ENCODE results near the gene CPNE7.

Gene CPNE7

DNA sequence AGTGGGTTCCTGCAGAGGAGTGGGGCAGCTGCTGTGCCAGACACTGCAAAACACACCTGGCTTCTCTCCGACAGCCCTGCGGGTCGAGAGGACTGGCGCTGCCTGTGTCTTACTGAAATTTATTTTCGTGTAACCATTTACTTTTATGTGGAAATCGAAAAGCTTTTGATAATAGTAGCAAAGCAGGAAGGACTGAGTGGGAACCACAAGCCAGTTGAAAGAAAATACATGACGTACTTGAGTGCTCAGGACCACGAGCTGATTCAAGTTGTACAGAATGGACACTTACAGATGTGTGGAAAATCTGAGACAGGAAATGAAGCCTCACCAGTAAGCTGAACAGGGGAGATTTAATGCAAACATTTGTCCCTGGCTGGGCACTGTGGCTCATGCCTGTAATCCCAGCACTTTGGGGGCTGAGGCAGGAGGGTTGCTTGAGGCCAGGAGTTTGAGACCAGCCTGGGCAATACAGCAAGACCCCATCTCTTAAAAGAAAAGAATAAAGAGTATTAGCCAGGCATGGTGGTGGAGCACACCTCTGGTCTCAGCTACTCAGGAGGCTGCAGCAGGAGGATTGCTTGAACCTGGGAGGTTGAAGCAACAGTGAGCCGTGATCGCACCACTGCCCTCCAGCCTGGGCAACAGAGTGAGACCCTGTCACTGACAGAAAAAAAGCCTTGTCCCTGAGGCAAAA, 26.4 kb upstream of the CPNE7 start:
- no peak for DNase-seq (ENCODE audit: low read depth, low spot score)

DNA sequence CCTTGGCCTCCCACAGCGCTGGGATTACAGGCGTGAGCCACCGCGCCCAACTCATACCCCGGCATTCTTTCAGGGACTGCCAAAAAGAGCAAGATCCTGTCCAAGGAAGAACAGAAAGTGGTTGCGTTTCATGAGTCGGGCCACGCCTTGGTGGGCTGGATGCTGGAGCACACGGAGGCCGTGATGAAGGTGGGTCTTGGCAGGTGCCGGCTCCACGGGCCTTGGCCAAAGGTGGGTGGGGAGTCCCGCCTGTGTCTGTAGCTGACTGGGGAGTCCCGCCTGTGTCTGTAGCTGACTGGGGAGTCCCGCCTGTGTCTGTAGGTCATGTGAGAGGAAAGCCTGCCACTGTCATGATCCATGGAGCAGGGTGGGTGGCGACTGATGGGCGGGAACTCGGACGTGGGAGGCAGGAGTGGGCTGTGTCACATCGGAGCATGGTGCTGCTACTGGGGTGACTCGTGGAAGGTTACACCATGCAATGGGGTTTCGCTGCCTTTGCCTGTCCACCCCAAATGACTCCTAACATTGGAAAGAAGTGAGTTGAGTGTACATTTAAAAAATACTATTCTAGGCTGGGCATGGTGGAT, 25.0 kb upstream of the CPNE7 start:
- DNase-seq (ENCODE audit: low read depth, low spot score) = no peak

DNA sequence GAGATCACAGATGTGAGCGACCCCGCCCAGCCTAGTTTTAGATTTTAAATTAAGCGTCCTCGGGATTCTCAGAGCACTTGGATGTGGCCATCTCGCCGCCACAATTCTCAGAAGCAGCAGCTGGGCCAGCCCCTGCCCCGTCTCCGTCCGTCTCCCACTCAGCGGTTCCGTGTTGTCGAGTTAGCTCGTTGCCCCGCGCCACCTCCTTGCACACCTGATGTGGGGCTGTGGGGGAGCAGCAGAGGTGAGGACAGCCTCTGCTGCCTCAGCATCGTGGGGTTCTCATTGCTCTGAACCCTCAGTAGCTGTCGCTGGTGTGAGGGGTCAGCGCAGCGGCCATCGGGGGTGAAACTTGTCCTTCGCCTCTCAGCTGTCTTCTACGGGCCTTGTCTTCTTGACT, 23.2 kb upstream of the CPNE7 start:
- DNase-seq (ENCODE audit: low read depth, low spot score) = no peak

DNA sequence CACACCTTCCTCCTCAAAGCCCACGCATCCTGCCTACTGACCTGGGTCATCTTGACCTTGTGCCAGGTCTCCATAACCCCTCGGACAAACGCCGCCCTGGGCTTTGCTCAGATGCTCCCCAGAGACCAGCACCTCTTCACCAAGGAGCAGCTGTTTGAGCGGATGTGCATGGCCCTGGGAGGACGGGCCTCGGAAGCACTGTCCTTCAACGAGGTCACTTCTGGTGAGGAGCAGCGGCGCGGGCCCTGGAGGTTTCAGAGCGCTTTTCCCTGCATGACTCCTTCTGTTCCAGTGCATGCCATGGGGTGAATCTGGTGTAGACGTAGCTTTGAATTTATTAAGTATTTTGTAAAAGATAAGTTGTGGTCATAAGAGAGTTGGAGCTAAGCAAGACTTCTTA, 22.6 kb upstream of the CPNE7 start:
- DNase-seq (ENCODE audit: low read depth, low spot score) = no peak

DNA sequence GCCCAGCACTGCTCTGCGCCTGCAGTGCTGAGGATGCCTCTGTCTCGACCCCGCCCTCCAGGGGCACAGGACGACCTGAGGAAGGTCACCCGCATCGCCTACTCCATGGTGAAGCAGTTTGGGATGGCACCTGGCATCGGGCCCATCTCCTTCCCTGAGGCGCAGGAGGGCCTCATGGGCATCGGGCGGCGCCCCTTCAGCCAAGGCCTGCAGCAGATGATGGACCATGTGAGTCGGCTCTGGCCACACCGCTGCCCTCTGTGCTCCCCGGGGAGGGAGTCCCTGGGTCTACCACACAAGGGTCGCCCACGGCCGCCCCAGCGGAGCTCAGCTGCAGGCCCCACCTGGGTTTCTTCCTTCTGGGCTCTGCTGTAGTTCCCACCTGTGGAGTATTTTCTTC, 21.8 kb upstream of the CPNE7 start:
- no peak for DNase-seq (ENCODE audit: low read depth, low spot score)

DNA sequence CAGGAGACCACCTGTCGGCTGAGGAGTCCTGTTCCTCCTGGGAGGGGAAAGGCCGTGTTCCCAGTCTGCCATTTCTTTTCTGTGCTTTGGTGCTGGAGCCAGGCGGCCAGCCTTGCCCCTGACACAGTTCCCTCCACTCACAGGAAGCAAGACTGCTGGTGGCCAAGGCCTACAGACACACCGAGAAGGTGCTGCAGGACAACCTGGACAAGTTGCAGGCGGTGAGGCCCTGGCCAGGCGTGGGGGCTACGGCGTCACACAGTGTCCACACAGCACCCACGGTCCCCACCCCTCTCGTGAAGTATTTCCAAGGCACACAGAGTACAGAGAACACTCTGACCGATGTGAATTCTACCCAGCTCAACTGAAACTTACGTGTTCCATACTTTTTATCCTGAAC, 21.2 kb upstream of the CPNE7 start:
- DNase-seq (ENCODE audit: low read depth, low spot score) = no peak

DNA sequence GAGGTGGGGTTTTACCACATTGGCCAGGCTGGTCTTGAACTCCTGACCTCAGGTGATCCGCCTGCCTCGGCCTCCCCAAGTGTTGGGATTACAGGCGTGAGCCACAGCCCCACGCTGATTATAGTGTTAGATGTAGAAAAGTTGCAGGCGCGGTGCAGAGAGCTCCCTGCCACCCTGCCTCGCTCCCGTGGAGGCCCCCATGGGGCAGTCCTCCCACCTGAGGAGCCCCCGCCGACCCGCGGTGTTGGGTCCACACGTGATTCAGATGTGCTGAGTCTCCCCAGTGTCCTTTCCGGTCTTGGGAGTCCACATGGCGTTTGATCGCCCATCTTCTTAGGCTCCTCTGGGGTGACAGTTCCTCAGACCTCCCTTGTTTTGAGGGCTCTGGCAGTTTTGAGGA, 20.3 kb upstream of the CPNE7 start:
- no peak for DNase-seq (ENCODE audit: low read depth, low spot score)

DNA sequence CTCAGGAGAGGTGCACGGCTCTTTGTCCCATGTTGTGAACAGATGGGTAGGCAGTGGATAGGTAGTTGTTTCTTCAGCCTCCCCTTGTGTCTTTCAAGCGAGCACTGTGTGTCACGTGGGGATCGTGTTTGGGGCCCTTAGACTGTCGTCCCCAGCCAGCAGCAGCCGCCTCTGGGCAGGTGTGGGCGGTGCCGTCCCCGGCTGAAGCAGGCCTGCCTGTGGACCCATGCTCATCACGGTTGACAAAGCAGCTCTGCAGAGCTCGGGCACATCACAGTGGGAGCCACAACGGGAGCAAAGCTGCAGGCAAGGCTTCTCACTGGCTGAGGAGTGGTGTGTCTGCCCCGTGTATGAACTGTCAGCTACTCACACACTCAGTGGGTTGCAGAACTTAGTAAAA, 19.8 kb upstream of the CPNE7 start:
- no peak for DNase-seq (ENCODE audit: low read depth, low spot score)

DNA sequence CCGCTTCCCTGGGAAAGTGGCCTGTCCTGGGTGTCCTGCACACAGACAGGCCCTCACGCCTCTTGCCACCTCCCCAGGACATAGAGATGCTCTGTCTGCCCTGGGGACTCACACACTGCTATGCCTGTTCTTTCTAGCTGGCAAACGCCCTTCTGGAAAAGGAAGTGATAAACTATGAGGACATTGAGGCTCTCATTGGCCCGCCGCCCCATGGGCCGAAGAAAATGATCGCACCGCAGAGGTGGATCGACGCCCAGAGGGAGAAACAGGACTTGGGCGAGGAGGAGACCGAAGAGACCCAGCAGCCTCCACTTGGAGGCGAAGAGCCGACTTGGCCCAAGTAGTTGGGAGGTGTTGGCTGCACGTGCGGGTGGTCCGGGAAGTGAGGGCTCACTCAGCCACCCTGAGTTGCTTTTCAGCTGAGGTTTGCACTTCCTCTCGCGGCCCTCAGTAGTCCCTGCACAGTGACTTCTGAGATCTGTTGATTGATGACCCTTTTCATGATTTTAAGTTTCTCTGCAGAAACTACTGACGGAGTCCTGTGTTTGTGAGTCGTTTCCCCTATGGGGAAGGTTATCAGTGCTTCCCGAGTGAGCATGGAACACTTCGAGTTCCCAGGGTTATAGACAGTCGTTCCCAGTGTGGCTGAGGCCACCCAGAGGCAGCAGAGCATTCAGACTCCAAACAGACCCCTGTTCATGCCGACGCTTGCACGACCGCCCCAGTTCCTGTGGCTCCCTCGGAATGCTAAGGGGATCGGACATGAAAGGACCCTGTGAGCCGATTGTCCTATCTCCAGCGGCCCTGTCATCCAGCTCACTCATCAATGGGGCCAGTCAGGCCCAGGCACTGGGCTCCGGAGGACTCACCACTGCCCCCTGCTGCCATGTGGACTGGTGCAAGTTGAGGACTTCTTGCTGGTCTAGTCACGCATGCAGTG, 18.5 kb upstream of the CPNE7 start:
- peak; percentile 71 for DNase-seq (ENCODE audit: low read depth, low spot score)

DNA sequence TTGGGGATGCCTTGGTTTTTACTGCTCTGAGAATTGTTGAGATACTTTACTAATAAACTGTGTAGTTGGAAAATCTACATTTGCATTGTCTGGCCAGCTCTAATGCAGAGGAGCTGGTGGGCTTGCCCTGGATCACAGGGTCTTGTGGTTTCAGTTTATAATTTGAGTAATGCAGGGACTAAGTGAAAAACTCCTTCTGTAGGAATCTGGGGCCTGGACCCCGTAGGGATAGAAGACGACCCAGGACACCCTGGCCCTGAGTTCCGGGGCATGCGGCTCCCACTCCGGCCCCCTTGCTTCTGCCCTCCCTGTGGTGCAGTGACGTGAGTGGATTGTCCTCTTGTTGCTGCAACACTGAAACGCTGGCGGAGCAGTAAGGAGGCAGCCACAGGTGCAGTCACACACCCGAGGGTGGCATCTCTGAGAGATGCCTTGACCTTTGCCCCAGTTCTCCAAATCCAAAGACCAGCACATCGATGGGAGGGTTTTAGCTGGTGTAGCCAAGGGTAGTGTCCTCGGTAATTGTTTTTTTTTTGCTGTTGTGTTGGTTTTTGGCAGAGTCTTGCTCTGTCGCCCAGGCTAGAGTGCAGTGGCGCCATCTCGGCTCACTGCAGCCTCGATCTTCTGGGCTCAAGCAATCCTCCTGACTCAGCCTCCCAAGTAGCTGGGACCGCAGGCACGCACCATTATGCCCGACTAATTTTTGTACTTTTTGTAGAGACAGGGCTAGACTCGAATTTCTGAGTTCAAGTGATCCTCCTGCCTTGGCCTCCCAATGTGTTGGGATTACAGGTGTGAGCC, 17.7 kb upstream of the CPNE7 start:
- no peak for DNase-seq (ENCODE audit: low read depth, low spot score)

DNA sequence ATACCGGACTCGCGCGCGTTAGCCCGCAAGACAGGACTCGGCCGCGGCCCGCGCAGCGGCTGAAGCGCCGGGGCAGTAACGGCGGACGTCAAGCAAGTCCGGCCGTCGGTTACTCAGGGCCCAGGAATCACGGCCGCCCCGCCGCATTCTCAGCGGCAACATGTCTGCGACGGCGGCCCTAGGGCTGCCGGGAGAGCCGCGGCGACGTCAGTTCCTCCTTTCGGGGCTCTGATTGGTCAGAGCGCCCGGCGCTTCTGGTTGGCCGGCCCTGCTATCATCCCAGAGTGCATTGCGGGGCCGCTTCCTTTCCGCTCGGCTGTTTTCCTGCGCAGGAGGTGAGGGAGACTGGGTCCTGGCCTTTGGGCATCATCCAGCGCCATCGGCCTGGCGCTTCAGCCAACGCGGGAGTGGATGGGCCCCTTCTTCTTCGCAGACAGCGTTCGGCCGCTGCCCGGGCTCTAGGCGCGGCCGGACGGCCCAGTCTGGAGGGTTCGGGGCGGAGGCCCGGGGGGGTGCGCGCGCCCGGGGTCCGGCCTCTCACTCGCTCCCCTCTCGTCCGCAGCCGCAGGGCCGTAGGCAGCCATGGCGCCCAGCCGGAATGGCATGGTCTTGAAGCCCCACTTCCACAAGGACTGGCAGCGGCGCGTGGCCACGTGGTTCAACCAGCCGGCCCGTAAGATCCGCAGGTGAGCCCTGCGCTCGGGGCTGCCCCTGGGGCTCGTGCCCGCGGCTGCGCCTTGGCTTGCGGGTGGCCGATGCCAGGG, 15.0 kb upstream of the CPNE7 start, which contains the start of gene RPL13:
RPL13 (plus strand) TSS at position 305 of the 764 bp plus-strand sequence; CDS start at position 583, 278 bp downstream.
- peak; percentile 86 for DNase-seq (ENCODE audit: low read depth, low spot score)

DNA sequence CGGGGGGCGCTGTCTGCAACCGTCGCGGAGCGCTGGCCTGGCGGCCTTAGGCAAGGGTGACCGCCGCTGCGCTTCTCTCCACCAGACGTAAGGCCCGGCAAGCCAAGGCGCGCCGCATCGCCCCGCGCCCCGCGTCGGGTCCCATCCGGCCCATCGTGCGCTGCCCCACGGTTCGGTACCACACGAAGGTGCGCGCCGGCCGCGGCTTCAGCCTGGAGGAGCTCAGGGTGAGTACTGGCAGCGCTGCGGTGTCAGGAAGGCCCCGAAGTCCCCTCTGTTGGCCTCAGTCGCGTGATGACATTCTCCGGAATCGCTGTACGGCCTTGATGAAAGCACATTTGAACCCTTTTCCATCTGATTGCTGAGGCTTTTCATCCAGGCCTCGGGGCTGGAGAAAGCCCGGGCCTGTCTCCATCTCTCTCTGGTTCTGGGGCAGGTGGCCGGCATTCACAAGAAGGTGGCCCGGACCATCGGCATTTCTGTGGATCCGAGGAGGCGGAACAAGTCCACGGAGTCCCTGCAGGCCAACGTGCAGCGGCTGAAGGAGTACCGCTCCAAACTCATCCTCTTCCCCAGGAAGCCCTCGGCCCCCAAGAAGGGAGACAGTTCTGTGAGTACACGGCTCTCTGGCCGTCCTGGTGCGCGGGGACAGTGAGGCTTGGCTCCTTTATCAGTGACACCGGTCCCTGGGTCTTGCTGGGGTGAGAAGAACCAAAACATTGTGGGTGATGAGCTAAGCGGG, 14.2 kb upstream of the CPNE7 start:
- no peak for DNase-seq (ENCODE audit: low read depth, low spot score)

DNA sequence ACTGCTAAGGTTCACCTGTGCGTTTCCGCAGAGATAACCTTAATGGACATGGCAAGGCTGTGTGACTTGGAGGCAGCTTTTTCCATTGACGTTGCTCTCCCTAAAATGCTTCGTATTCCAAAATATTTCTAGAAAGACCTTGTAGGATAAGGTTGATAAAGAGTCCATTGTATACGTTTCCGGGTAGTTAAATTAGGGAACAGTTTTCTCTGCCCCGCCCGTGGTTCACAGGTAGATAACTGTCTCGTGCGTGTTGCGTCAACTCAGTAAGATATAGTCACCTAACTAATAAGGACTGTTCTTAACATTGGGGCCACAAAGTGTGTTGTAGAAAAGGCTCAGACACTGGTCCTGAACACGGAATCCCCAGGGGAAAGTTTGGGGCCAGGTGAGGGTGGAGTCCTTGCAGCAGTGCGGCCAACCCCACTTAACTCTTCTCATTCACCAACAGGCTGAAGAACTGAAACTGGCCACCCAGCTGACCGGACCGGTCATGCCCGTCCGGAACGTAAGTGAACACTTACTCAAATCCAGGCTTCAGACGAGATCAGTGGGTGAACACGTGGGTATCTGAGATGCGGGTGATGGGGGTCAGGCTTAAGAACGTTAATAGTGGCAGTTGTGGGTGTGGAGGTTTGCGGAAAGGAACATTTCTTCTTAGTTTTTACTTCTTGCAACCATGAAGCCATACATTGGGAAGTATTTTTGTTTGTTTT, 13.5 kb upstream of the CPNE7 start:
- no peak for DNase-seq (ENCODE audit: low read depth, low spot score)

DNA sequence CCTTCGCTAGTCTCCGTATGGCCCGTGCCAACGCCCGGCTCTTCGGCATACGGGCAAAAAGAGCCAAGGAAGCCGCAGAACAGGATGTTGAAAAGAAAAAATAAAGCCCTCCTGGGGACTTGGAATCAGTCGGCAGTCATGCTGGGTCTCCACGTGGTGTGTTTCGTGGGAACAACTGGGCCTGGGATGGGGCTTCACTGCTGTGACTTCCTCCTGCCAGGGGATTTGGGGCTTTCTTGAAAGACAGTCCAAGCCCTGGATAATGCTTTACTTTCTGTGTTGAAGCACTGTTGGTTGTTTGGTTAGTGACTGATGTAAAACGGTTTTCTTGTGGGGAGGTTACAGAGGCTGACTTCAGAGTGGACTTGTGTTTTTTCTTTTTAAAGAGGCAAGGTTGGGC, 12.6 kb upstream of the CPNE7 start:
- no peak for DNase-seq (ENCODE audit: low read depth, low spot score)

DNA sequence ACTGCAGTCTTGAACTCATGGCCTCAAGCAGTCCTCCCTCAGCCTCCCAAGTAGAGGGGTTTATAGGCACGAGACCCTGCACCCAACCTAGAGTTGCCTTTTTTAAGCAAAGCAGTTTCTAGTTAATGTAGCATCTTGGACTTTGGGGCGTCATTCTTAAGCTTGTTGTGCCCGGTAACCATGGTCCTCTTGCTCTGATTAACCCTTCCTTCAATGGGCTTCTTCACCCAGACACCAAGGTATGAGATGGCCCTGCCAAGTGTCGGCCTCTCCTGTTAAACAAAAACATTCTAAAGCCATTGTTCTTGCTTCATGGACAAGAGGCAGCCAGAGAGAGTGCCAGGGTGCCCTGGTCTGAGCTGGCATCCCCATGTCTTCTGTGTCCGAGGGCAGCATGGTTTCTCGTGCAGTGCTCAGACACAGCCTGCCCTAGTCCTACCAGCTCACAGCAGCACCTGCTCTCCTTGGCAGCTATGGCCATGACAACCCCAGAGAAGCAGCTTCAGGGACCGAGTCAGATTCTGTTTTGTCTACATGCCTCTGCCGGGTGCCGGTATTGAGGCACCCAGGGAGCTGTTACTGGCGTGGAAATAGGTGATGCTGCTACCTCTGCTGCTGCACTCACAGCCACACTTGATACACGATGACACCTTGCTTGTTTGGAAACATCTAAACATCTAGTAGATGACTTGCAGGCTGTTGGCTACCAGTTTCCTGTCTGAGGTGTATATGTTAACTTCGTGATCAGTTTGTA, 11.7 kb upstream of the CPNE7 start:
- no peak for DNase-seq (ENCODE audit: low read depth, low spot score)

DNA sequence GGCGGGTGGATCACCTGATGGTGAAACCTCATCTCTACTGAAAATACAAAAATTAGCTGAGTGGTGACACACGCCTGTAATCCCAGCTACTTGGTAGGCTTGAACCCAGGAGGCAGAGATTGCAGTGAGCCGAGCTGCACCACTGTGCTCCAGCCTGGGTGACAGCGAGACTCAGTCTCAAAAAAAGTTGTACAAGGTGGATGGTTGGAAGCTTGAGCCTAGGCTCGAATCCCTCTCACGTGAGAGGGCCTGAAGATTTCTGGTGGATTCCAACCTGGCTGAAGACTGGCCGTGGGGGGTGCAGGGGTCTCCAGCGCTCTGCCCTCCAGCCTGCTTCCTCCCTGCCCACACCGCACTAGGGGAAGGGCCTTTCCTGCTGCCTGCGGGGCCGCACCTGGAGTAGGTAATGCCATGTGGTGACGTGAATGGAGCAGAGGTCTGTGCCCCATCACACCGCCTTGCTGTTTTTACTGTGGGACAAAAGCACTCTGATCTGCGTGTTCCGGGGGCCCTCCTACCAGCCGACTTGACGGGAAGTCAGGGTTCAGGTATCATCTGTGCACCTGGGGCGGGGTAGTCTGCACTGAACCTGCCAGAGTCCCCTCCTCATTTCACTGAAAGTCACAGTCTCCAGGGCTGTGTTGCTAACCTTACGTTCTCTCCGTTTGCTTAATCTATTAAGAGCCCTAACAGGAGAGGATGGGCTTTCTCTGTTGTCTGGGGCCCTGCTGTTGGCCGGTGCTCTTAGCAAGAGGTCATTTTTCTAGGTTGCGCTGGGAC, 10.9 kb upstream of the CPNE7 start:
- DNase-seq (ENCODE audit: low read depth, low spot score) = no peak

DNA sequence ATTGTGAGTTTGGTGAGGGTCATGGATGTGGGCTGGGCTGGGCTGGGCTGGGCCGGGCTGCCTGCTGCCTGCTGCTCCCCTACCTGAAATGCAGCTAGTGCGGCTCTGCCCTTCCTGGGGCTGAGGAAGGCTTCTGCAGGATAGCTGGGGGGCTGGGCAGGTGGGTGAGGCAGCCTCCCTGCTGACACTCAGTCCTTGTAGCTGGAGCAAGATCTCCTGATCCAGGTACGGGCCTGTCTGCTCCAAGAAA, 10.4 kb upstream of the CPNE7 start:
- no peak for DNase-seq (ENCODE audit: low read depth, low spot score)
